HG03159 (cell line): ENCODE measurements around the gene PIR.

Source experiments
- ATAC-seq: cut with Tn5 transposase; IDR thresholded peaks from one replicate; pipeline ENCODE4 v1.9.1; 2021; ENCODE audit warnings: mild to moderate bottlenecking, moderate library complexity; ENCODE audit not compliant: unreplicated experiment

The PIR gene

GRCh38 chrX:15350329-15350996, 142.7 kb downstream of the PIR start:
- no peak for ATAC-seq

- peak; percentile 73 for ATAC-seq
Observed at GRCh38 chrX:15349046-15349445, 144.1 kb downstream of the PIR start.

GRCh38 chrX:15345976-15346375, 147.2 kb downstream of the PIR start:
- ATAC-seq, result no peak

- ATAC-seq, result no peak
Observed at GRCh38 chrX:15344106-15344505, 149.0 kb downstream of the PIR start.

GRCh38 chrX:15343075-15343476, 150.1 kb downstream of the PIR start:
- ATAC-seq, result no peak

- no peak for ATAC-seq
Observed at GRCh38 chrX:15340867-15341266, 152.3 kb downstream of the PIR start.

GRCh38 chrX:15336023-15336413, 157.1 kb downstream of the PIR start:
- no peak for ATAC-seq

- peak; percentile 97 for ATAC-seq
Observed at GRCh38 chrX:15335135-15336022, 157.8 kb downstream of the PIR start, which contains the start of gene PIGA. TSS of gene PIGA (minus strand) at chrX:15335523. CDS start at chrX:15331930, 3,593 bp downstream.
